ENCODE data around the gene CACNA2D4. TPM values are rescaled to one million over a fixed set of nuclear protein-coding genes. Genes with fewer than 3 reads are reported as not detected.

The CACNA2D4 gene
- total RNA-seq, 1 donor from 2014 or later, result 1.1 TPM

DNA sequence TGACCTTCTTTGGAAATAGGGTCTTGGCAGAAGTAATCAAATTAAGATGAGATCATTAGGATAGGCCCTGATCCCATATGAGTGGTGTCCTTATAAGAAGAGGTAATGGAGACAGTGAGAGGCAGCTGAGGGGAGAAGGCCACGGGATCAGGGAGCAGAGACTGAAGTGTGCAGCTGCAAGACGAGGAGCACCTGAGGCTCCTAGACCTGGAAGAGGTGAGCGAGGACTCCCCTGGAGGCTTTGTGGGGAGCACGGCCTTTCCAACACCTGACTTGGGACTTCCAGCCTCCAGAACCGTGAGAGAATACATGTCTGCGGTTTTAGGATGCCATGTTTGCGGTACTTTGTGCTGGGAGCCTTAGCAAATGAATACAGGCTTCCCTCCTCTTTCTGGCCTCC, 60.6 kb downstream of the CACNA2D4 start:
- intact Hi-C loops (cut with DNase I), result no loop called here
- ATAC-seq (no peak), DNase-seq (ENCODE audit: missing footprints) (no peak)

- ATAC-seq (no peak), DNase-seq (ENCODE audit: missing footprints) (no peak)
- intact Hi-C loops (cut with DNase I), result no loop called here
Observed at GRCh38 chr12:1857086-1857485, 61.4 kb downstream of the CACNA2D4 start.

- no peak for DNase-seq (ENCODE audit: missing footprints)
- ATAC-seq, result no peak
- intact Hi-C loops (cut with DNase I), result no loop called here
Observed at GRCh38 chr12:1855241-1855640, 63.2 kb downstream of the CACNA2D4 start.

GRCh38 chr12:1853716-1854115, 64.7 kb downstream of the CACNA2D4 start:
- DNase-seq (ENCODE audit: missing footprints), result no peak
- intact Hi-C loops (cut with DNase I), result no loop called here
- no peak for ATAC-seq

DNA sequence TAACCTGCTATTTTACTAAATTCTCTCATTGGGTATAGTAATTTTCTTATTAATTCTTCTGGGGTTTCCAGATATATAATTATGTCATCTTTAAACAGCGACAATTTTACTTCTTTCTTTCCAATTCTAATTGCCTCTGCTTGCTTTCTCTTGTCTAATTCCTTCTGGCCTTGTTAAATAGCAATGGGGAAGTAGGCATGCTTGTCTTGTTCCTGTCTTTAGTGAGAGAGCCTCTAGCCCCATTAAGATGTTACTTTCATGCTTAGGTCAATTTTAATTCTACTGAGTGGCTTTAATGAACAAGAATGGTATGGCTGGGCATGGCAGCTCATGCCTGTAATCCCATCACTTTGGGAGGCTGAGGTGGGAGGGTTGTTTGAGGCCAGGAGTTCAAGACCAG, 66.4 kb downstream of the CACNA2D4 start:
- DNase-seq (ENCODE audit: missing footprints), result no peak
- ATAC-seq, result no peak
- intact Hi-C loops (cut with DNase I), result no loop called here

GRCh38 chr12:1851151-1851701, 67.2 kb downstream of the CACNA2D4 start:
- DNase-seq (ENCODE audit: missing footprints), result no peak
- intact Hi-C loops (cut with DNase I), result no loop called here
- ATAC-seq, result no peak

DNA sequence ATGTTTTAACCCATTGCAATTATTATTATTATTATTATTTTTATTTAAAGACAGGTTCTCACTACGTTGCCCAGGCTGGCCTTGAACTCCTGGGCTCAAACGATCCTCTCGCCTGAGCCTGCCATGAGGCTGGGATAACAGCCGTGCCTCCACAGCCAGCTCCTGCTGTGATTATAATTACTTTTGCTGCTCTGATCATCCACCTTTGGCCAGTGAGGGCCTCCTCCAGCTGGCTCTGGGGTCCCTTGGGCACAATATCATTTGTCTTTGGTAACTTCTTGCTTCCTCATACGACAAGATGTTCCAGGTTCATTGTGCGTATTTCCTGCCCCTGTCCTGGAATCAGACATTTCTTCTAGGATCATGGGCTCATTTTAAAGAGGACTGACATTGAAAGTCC, 69.7 kb downstream of the CACNA2D4 start:
- no peak for ATAC-seq
- intact Hi-C loops (cut with DNase I), result no loop called here
- DNase-seq (ENCODE audit: missing footprints), result no peak

DNA sequence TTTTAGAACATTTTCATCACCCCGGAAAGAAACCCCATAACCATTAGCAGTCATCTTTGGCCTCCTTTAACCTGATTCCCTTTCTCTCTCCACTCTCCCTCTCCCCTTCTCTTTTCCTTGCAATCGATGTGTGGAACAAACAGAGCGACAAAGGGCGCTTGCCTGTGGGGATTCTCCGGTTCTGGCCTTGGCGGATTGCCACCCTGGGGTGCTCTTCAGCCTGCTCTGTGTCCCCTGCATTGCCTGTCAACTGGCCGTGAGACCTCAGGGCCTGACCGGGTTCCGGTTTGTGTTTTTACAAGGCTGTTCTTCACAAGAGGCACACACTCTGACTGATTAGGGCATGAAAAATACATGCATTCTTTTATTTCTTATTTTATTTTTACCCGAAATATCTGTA, 70.3 kb downstream of the CACNA2D4 start:
- no peak for ATAC-seq
- intact Hi-C loops (cut with DNase I), result no loop called here
- no peak for DNase-seq (ENCODE audit: missing footprints)

- ATAC-seq (no peak), DNase-seq (ENCODE audit: missing footprints) (no peak)
- intact Hi-C loops (cut with DNase I), result no loop called here
Observed at GRCh38 chr12:1847411-1847810, 71.0 kb downstream of the CACNA2D4 start.

DNA sequence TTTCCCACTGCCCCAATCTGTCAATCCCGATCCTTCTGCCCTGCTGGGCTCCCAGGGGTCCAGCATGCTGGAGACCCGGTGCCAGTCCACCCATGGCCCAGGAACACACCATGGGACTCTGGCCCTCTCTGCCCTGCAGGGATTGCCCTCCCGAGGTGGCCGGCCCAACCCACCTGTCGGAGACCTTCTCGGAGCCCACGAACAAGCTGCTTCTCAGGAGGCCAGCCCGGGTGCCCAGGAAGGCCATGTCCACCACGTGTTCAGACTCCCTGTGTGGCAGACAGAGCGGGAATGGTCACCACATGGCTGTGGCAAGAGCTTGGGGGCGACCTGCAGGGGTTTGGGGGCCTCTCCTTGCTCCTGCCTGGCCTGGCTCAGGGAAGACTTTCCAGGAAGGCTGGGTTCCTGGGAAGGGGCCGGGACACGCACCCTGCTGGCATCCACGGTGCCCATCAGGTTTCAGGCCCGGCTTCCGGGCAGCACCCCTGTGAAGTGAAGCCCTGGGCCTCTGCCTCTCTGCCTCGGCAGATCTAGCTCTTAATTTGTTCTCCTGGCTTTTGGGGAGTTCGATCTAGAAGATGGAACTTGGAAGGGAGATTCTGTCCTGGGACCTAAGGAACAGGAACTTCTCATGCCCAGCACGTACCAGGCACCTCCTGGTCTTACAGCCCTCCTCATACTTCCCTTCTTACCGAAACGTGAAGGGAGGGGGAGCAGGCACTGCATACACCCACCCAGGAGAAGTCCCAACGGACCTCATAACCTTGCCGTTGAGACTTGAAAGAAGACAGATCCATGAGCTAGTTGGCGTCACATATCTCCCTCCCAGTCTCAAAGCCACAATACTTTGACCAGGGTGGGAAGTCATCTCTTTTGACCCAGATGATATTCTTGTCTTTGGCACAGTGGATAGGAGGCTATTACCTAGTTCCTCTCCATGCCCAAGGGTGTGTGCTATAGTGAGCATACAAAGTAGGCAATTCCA, 71.7 kb downstream of the CACNA2D4 start:
- ATAC-seq (no peak), DNase-seq (ENCODE audit: missing footprints) (no peak)
- intact Hi-C loops (cut with DNase I), result no loop called here

DNA sequence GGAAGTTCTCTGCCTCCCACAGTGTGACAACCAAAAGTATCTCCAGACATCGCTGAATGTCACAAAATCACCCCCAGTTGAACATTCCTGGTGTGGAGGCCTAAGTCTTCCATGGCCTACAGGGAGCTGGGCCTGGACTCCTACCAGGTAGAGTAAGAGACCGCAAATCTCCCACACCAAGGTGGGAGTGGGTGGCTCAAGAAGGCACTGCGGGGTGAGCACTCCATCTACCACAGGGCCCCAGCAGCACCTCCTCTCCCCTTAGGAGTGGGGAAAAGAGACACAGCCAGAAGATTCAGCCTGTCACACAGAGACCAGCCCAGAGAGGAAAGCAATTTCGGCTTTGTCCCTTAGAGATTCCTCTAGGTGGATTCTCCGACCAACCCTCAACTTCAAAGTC, 72.6 kb downstream of the CACNA2D4 start:
- DNase-seq (ENCODE audit: missing footprints) (no peak), ATAC-seq (no peak)
- intact Hi-C loops (cut with DNase I), result no loop called here

DNA sequence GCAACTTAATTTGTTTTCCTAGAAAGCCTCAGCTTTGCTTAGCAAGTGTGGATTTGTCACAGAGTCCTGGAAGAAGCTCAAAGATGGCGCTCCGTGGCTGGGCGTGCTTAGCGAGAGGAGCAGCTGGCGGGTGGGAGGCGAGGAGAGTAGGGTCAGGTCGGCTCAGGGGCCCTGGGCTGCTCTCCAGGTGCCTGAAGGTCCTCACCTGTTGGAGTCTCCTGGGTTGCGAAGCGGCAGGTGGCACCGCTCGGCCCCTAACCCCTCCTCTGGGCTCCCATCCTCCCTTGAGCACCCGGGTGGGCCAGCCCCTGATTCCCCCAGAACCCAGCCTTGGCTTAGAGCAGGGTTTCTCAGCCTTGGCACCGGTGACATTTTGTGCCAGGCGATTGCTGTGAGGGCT, 73.0 kb downstream of the CACNA2D4 start:
- intact Hi-C loops (cut with DNase I), result no loop called here
- DNase-seq (ENCODE audit: missing footprints) (no peak), ATAC-seq (no peak)

DNA sequence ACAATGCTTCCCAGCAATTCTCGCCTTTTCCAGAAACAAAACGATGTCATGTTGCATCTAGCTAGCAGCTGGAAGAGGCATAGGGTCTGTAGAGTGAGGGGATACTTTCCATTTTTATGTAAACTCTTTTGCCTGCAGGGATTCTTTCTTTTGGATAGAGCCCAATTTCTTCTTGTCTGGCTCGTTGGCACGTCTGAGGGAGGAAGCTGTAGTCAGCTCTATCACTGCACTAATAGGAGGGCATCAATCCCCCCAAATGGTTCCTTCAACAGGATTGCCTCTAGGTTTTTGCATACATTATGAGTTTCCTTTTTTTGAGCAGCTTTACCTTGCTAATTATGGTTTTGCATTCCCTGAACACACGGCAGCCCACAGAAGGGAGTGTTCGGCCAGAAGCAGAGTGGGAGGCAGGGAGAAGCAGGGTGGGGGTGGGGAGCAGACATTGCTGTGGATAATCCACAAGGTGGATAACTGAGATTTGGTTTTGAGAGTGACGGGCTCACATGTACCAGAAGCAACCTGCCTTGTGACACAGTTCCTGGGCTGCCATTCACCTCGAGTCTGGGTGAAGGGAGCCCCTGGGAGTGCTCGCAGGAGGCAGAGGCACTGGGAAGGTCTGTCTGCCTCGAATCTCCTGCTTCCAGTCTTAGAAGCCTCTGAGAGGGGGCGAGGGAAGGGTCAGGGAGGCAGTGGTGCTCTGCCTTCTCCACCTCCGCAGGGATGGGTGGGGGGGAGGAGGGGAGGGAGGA, 73.6 kb downstream of the CACNA2D4 start:
- no peak for DNase-seq (ENCODE audit: missing footprints)
- intact Hi-C loops (cut with DNase I), result no loop called here
- ATAC-seq, result no peak

- no peak for ATAC-seq
- no peak for DNase-seq (ENCODE audit: missing footprints)
Observed at GRCh38 chr12:1844223-1844622, 74.2 kb downstream of the CACNA2D4 start.

DNA sequence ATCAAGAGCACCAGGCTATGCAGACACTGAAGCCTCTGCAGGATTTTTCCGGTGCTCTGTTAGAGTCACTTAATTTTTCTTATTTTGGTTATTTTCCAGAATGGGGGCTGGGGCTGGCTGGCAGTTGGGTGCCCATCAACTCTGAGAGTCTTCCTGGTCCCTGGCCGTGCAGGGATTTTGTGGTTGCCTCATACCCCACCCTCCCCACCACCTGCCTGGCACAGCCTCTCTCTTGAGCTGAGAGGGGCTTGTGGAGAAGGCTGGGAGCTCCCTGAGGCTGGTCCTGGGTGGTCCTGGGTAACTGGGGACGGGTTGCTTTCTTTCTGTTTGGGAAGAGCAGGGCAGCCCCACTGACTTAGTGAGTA, 74.8 kb downstream of the CACNA2D4 start:
- intact Hi-C loops (cut with DNase I), result no loop called here
- ATAC-seq, result no peak
- DNase-seq (ENCODE audit: missing footprints), result no peak

More at GRCh38 chr12:1844223-1844622, 74.2 kb downstream of the CACNA2D4 start:
- intact Hi-C loops (cut with DNase I), result no loop called here

DNA sequence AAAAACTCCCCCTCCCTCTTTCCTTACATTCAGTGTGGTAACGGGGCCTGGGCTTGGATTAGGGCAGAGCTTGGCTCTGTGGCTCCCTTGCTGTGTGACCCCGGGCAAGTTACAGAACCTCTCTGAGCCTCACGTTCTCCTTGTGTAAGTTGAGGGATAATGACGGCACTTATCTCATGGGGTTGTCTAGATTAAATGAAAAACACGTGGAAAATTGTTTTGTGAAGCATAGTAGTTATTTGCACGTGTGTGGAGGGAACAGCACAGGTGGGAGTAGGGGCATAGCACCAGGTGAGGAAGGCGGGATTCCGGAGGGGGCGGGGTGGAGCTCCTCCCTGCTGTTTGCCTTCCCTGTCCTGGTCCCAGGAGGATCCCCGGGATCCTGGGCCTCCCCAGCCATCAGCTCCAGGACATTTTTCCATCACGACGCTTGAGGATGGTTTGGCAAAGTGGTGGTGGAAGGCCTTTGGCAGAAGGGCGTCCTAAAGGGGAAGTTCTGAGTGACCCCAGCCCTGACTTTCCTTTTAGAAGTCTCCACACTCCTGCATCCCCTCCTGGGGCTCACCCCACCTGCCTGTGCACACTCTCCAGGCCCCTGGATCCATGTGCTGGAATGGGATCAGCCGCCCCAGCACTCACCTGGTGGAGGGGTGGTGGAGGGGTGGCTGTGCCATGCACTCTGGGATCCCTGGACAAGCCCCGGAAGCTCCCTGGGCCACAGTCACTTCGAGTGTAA, 75.4 kb downstream of the CACNA2D4 start:
- ATAC-seq, result no peak
- intact Hi-C loops (cut with DNase I), result no loop called here
- DNase-seq (ENCODE audit: missing footprints), result no peak

GRCh38 chr12:1842183-1842904, 76.1 kb downstream of the CACNA2D4 start:
- ATAC-seq, result no peak
- no peak for DNase-seq (ENCODE audit: missing footprints)
- intact Hi-C loops (cut with DNase I), result no loop called here

GRCh38 chr12:1841586-1842182, 76.8 kb downstream of the CACNA2D4 start:
- no peak for ATAC-seq
- no peak for DNase-seq (ENCODE audit: missing footprints)
- intact Hi-C loops (cut with DNase I), result no loop called here

All from Right ventricle myocardium inferior (tissue), 1 donor.